Measurements from ENCODE around the gene BCAM.
"Not testable (repeated sequence)": the region's sequence is repeated elsewhere in the genome, so short reads cannot be mapped to it uniquely, and the experiment has no call there.

The BCAM gene

GRCh38 chr19:44822670-44823372 lies 13.9 kb downstream of the BCAM start:
- Histone ChIP-seq H3K27me3 (ENCODE audit: insufficient read depth, poor library complexity, severe bottlenecking) (no peaks in the 10 kb centered on the region), H3K27ac (replicated peaks) (no peak overlapping the region), H3K4me3 (replicated peaks; ENCODE audit: insufficient read depth, low read length) (no peak overlapping the region)
- DNase-seq (ENCODE audit: low read depth in 1 of 2, low spot score in 1 of 2), result no peak
- TF ChIP-seq POLR2AphosphoS5 (IDR thresholded peaks at IDR 0.05; ENCODE audit: low read depth) (no peak), GABPA (IDR thresholded peaks at IDR 0.05; ENCODE audit: low read depth) (no peak), CTCF (IDR thresholded peaks at IDR 0.05; ENCODE audit: insufficient read depth, low read length) (no peak), REST (IDR thresholded peaks at IDR 0.05; ENCODE audit: insufficient replicate concordance, low read depth) (no peak), SPI1 (IDR thresholded peaks at IDR 0.05; ENCODE audit: borderline replicate concordance, low read depth) (no peak)

- Histone ChIP-seq H3K27me3 (ENCODE audit: insufficient read depth, poor library complexity, severe bottlenecking) (no peaks in the 10 kb centered on the region), H3K4me3 (replicated peaks; ENCODE audit: insufficient read depth, low read length) (no peak overlapping the region), H3K27ac (replicated peaks) (no peak overlapping the region)
- no peak for DNase-seq (ENCODE audit: low read depth in 1 of 2, low spot score in 1 of 2)
- TF ChIP-seq POLR2AphosphoS5 (IDR thresholded peaks at IDR 0.05; ENCODE audit: low read depth) (no peak), REST (IDR thresholded peaks at IDR 0.05; ENCODE audit: insufficient replicate concordance, low read depth) (no peak), CTCF (IDR thresholded peaks at IDR 0.05; ENCODE audit: insufficient read depth, low read length) (no peak), GABPA (IDR thresholded peaks at IDR 0.05; ENCODE audit: low read depth) (no peak), SPI1 (IDR thresholded peaks at IDR 0.05; ENCODE audit: borderline replicate concordance, low read depth) (no peak)
Measured at GRCh38 chr19:44823373-44823698, 14.4 kb downstream of the BCAM start.

GRCh38 chr19:44824761-44825160 lies 15.9 kb downstream of the BCAM start:
- Histone ChIP-seq H3K27me3 (ENCODE audit: insufficient read depth, poor library complexity, severe bottlenecking) (no peaks in the 10 kb centered on the region), H3K27ac (replicated peaks) (no peak overlapping the region), H3K4me3 (replicated peaks; ENCODE audit: insufficient read depth, low read length) (no peak overlapping the region)
- no peak for DNase-seq (ENCODE audit: low read depth in 1 of 2, low spot score in 1 of 2)
- TF ChIP-seq CTCF (IDR thresholded peaks at IDR 0.05; ENCODE audit: insufficient read depth, low read length) (no peak), POLR2AphosphoS5 (IDR thresholded peaks at IDR 0.05; ENCODE audit: low read depth) (no peak), REST (IDR thresholded peaks at IDR 0.05; ENCODE audit: insufficient replicate concordance, low read depth) (no peak), SPI1 (IDR thresholded peaks at IDR 0.05; ENCODE audit: borderline replicate concordance, low read depth) (no peak), GABPA (IDR thresholded peaks at IDR 0.05; ENCODE audit: low read depth) (no peak)

- not testable (repeated sequence) for H3K4me3 ChIP-seq (replicated peaks; ENCODE audit: insufficient read depth, low read length); H3K27ac ChIP-seq (replicated peaks); DNase-seq (ENCODE audit: low read depth in 1 of 2, low spot score in 1 of 2); H3K27me3 ChIP-seq (ENCODE audit: insufficient read depth, poor library complexity, severe bottlenecking)
Measured at GRCh38 chr19:44832875-44833274, 24.0 kb downstream of the BCAM start.

- not testable (repeated sequence) for H3K27ac ChIP-seq (replicated peaks); DNase-seq (ENCODE audit: low read depth in 1 of 2, low spot score in 1 of 2); H3K4me3 ChIP-seq (replicated peaks; ENCODE audit: insufficient read depth, low read length); H3K27me3 ChIP-seq (ENCODE audit: insufficient read depth, poor library complexity, severe bottlenecking)
Measured at GRCh38 chr19:44834399-44834798, 25.5 kb downstream of the BCAM start.
